NCI-H2227 treated with DMSO at 0.1 percent for 48 hours (cell line): Measurements from ENCODE around the gene RPF1.
"Not testable (repeated sequence)": the region's sequence is repeated elsewhere in the genome, so short reads cannot be mapped to it uniquely, and the experiment has no call there.

Source experiments
- DNase-seq: peaks from one replicate; lab custom pipeline; 2025; lab: John Stamatoyannopoulos, UW

Gene RPF1

GRCh38 chr1:84478876-84479868 is at the start of gene RPF1:
Gene RPF1 (plus strand): TSS chr1:84479266. CDS start chr1:84479282, 16 bp downstream.
- peak; percentile 97 for DNase-seq

GRCh38 chr1:84430546-84430945 is 48.5 kb upstream of the RPF1 start:
- no peak for DNase-seq

GRCh38 chr1:84433258-84434080 is 45.6 kb upstream of the RPF1 start:
- peak; percentile 94 for DNase-seq

GRCh38 chr1:84434081-84434769 is 44.8 kb upstream of the RPF1 start:
- DNase-seq = no peak

GRCh38 chr1:84434801-84435549 is 44.1 kb upstream of the RPF1 start:
- DNase-seq = no peak

- no peak for DNase-seq
Observed at GRCh38 chr1:84436876-84437655, 42.0 kb upstream of the RPF1 start.

GRCh38 chr1:84442256-84442655 is 36.8 kb upstream of the RPF1 start:
- DNase-seq = peak; percentile 26

- DNase-seq = not testable (repeated sequence)
Observed at GRCh38 chr1:84442747-84443646, 36.1 kb upstream of the RPF1 start.

- DNase-seq = not testable (repeated sequence)
Observed at GRCh38 chr1:84448704-84449103, 30.4 kb upstream of the RPF1 start.

GRCh38 chr1:84450910-84451309 is 28.2 kb upstream of the RPF1 start:
- no peak for DNase-seq

- no peak for DNase-seq
Observed at GRCh38 chr1:84452436-84452835, 26.6 kb upstream of the RPF1 start.

GRCh38 chr1:84462118-84462517 is 16.9 kb upstream of the RPF1 start:
- DNase-seq = no peak

GRCh38 chr1:84467298-84467697 is 11.8 kb upstream of the RPF1 start:
- DNase-seq = no peak

- no peak for DNase-seq
Observed at GRCh38 chr1:84476225-84476624, 2.8 kb upstream of the RPF1 start.

GRCh38 chr1:84479998-84480397 is 932 bp downstream of the RPF1 start:
- DNase-seq = no peak

GRCh38 chr1:84480650-84481049 is 1.6 kb downstream of the RPF1 start:
- DNase-seq = no peak

- DNase-seq = no peak
Observed at GRCh38 chr1:84481317-84481716, 2.3 kb downstream of the RPF1 start.

- no peak for DNase-seq
Observed at GRCh38 chr1:84488107-84488506, 9.0 kb downstream of the RPF1 start.

GRCh38 chr1:84489766-84490165 is 10.7 kb downstream of the RPF1 start:
- DNase-seq = no peak

- DNase-seq = no peak
Observed at GRCh38 chr1:84492726-84493125, 13.7 kb downstream of the RPF1 start.
